Measurements from ENCODE around the gene LRRK1.

DNA sequence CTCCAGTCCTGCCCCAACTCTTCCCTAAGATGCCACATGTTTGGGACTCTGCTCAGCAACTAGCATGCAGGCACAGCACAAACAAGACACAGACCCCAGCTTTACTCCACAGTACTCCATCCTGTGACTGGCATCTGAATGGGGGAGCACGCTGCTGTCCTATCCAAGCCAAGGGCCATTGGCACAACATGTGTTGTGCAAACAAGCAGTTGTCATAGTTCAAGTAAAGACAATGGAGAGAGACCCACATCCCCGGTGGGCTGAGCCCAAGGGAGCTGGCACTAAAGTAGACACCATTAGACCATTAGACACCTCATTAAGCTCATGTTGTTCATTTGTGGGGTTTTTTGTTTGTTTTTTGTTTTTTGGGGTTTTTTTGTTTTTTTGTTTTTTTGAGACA, 200.0 kb downstream of the LRRK1 start:
- TF ChIP-seq POLR2AphosphoS5 (IDR thresholded peaks at IDR 0.05; ENCODE audit: low read depth, low read length): no peak
- TF ChIP-seq, protein P1, sequence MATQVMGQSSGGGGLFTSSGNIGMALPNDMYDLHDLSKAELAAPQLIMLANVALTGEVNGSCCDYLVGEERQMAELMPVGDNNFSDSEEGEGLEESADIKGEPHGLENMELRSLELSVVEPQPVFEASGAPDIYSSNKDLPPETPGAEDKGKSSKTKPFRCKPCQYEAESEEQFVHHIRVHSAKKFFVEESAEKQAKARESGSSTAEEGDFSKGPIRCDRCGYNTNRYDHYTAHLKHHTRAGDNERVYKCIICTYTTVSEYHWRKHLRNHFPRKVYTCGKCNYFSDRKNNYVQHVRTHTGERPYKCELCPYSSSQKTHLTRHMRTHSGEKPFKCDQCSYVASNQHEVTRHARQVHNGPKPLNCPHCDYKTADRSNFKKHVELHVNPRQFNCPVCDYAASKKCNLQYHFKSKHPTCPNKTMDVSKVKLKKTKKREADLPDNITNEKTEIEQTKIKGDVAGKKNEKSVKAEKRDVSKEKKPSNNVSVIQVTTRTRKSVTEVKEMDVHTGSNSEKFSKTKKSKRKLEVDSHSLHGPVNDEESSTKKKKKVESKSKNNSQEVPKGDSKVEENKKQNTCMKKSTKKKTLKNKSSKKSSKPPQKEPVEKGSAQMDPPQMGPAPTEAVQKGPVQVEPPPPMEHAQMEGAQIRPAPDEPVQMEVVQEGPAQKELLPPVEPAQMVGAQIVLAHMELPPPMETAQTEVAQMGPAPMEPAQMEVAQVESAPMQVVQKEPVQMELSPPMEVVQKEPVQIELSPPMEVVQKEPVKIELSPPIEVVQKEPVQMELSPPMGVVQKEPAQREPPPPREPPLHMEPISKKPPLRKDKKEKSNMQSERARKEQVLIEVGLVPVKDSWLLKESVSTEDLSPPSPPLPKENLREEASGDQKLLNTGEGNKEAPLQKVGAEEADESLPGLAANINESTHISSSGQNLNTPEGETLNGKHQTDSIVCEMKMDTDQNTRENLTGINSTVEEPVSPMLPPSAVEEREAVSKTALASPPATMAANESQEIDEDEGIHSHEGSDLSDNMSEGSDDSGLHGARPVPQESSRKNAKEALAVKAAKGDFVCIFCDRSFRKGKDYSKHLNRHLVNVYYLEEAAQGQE (IDR thresholded peaks at IDR 0.05; ENCODE audit: insufficient read depth in 1 of 2, low read depth in 2 of 2, low read length in 2 of 2): no peak
